HG03558 (cell line): Measurements from ENCODE around the gene OR51A7.
"Not testable (repeated sequence)": the region's sequence is repeated elsewhere in the genome, so short reads cannot be mapped to it uniquely, and the experiment has no call there.

Source experiments
- ATAC-seq: cut with Tn5 transposase; IDR thresholded peaks from one replicate; pipeline ENCODE4 v1.9.1; 2021; ENCODE audit warnings: moderate number of reproducible peaks; ENCODE audit not compliant: unreplicated experiment; ENCODE audit errors: extremely low read depth

OR51A7 gene

DNA sequence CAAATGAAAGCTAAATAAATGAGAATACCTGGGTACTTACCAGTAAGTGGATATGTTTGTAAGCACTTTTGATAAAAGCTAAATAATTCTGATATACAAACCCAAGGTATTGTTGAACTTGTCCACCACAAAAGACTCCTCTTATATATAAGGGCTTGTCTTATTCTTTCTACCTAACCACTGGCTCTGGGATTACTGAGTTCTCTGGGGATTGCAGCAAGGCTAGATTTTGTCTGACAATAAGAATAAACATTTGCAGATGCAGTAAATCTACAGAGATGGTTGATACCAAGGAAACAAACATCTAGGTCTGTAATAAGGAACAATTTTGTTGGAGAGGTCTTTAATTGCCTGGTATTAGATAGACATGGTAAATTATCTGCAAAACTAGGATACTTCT lies 43.9 kb downstream of the OR51A7 start, which contains the start of gene OR51A4:
Gene OR51A4 (minus strand): TSS at position 101 of the 400 bp plus-strand sequence. CDS start 505 bp downstream, outside the sequence.
- no peak for ATAC-seq

DNA sequence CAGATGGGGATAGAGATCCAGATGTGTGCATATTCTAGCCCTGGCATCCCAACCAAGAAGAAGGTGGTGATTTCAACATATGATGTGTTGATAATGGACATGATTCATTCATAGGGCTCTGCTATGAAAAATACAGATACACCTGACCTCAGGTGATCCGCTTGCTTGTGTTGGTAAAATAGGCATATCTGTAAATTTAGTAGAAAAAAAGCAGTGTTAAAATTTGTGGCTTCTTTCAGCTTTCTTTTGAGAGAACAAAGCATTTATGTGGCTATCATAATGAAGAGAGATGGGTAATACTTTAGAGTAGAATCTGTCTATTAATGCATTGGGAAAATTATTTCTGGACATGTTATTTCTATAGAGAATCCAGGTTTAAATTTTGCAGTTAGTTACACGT lies 52.0 kb downstream of the OR51A7 start, which contains the start of gene OR51A2:
Gene OR51A2 (minus strand): TSS at position 101 of the 400 bp plus-strand sequence. CDS start 0 bp downstream, at position 101.
- ATAC-seq, result not testable (repeated sequence)

DNA sequence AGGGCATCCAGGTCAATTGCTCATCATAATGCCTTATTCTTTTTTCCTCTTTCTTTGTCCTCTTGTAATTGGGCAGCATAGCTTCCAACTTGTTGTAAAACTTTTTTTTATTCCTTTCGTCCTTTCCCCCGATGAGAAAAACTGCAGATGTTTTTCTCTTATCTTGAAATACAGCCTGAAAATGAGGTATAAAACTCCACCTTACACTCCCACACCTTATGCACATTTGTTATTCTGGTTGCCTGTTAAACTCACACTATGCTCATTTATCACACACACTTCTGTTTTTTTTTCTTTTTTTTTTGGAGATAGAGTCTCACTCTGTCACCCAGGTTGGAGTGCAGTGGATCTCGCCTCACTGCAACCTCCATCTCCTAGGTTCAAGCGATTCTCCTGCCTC lies 53.8 kb downstream of the OR51A7 start:
- ATAC-seq, result no peak
